K562 (cell line): ENCODE results near the gene TPRG1L. TPM values are rescaled to one million over a fixed set of nuclear protein-coding genes. Genes with fewer than 3 reads are reported as not detected.

Experiments
- CHD7 ChIP-seq: fragments of 200-600 bp; sonication (generic); IDR thresholded peaks from one replicate; pipeline ENCODE4 v1.6.1; 2012; ENCODE audit warnings: mild to moderate bottlenecking, low read depth, low read length, inconsistent platforms
- DDX20 ChIP-seq: fragments of 450-650 bp; IDR thresholded peaks from 2 replicates; pipeline ENCODE4 v1.6.1; 2016; ENCODE audit warnings: missing genetic modification characterization, low read depth, mild to moderate bottlenecking, missing compliant biosample characterization, moderate library complexity
- GMEB1 ChIP-seq: fragments of 250-450 bp; sonication (Bioruptor Pico); IDR thresholded peaks from 2 replicates; pipeline ENCODE4 v1.4.0; 2020; ENCODE audit warnings: mild to moderate bottlenecking
- GTF3C2 ChIP-seq: IDR thresholded peaks from 3 replicates; pipeline ENCODE4 v1.6.1; 2011; ENCODE audit warnings: borderline replicate concordance, mild to moderate bottlenecking, moderate library complexity; ENCODE audit not compliant: insufficient read length; ENCODE audit errors: extremely low read depth
- polyA plus RNA-seq, 8 experiments: library from polyadenylated mRNA; depleted of rRNA in 4 of 8; stranded (reverse) in 5 of 8; unstranded in 3 of 8; fragments of >200 nt; fragmentation: Nextera tagmentation in 2 of 8; fragmentation: Illumina TruSeq in 1 of 8; extraction: Ambion mirVana in 2 of 8; extraction: Trizol in 1 of 8; gene quantifications; 2 replicates each; pipeline versions ENCODE4 v1.2.1 to v1.2.3, GENCODE V29; 2011 to 2014; ENCODE audit warnings: inconsistent platforms in 1 of 8, missing spikeins in 1 of 8
- total RNA-seq, 7 experiments: library from RNA; depleted of rRNA in 6 of 7; stranded (reverse); fragments of >200 nt in 6 of 7; fragmentation: Illumina TruSeq in 2 of 7; extraction: Trizol in 2 of 7; gene quantifications; 2 replicates each; pipeline versions ENCODE4 v1.2.1 to v1.2.3, GENCODE V29; 2011 to 2021; ENCODE audit warnings: low replicate concordance in 1 of 7

TPRG1L gene
- total and polyA plus RNA-seq, 9 of the 15 experiments (the other 6 are each of a cell fraction or from before 2014, with no cell fraction given): 1.6 to 11.0 (median 6.2) TPM

- TF ChIP-seq GMEB1 (CRISPR knock-in tag) (peak; percentile 75), GTF3C2 (no peak), CHD7 (no peak), DDX20 (tag) (no peak)
Measured at GRCh38 chr1:3624200-3625136, at the start of gene TPRG1L (continued).
